PC-3 (cell line): ENCODE results near the gene KMT5C. TPM values are rescaled to one million over a fixed set of nuclear protein-coding genes. Genes with fewer than 3 reads are reported as not detected.
A peak's percentile ranks its signal among the peaks of the same experiment; 100 is the strongest.

Experiments
- ATAC-seq: fragments of 200-7000 bp; cut with Tn5 transposase; 2 replicates; pipeline ENCODE4 v1.9.1; 2020; ENCODE audit warnings: mild to moderate bottlenecking, moderate library complexity
- BruUV-seq: library from RNA; stranded (reverse); fragments of 400-500 nt; replicated peaks from 2 replicates; lab custom pipeline; 2021; lab: Mats Ljungman, UMichigan
- CTCF ChIA-PET: fragments of 300-600 bp; sonication (Branson Sonifier 250); formaldehyde crosslinking; loops from one replicate; lab custom pipeline; 2022; ENCODE audit warnings: antibody characterized with exemption; lab: Charles Lee
- POLR2A ChIA-PET: fragments of 300-600 bp; sonication (Branson Sonifier 250); formaldehyde crosslinking; loops from one replicate; lab custom pipeline; 2022; ENCODE audit warnings: antibody characterized with exemption; ENCODE audit not compliant: unreplicated experiment; lab: Charles Lee
- DNase-seq: peaks from one replicate; pipeline ENCODE4 v3.0.0-alpha.2; 2015
- H2AFZ ChIP-seq: fragments of 300-600 bp; sonication (generic); 2 replicates; pipeline ENCODE4 v1.6.0; 2016; ENCODE audit warnings: antibody characterized with exemption, low read length
- H3F3A ChIP-seq: fragments of 300-600 bp; sonication (generic); one replicate; pipeline ENCODE4 v1.6.0; 2017; ENCODE audit warnings: antibody characterized with exemption, low read length, control low read depth, mild to moderate bottlenecking; ENCODE audit not compliant: unreplicated experiment
- H3K27ac ChIP-seq: fragments of 300-600 bp; sonication (generic); 2 replicates; pipeline ENCODE4 v1.5.1; 2016; ENCODE audit warnings: mild to moderate bottlenecking, low read length
- H3K27me3 ChIP-seq: fragments of 300-600 bp; sonication (generic); 2 replicates; pipeline ENCODE4 v1.6.1; 2016; ENCODE audit warnings: low read length, mixed read lengths
- H3K36me3 ChIP-seq: fragments of 300-600 bp; sonication (generic); 2 replicates; pipeline ENCODE4 v1.6.1; 2016; ENCODE audit warnings: low read depth, mixed run types, low read length, mixed read lengths
- H3K4me1 ChIP-seq: fragments of 300-600 bp; sonication (generic); 2 replicates; pipeline ENCODE4 v1.5.1; 2016; ENCODE audit warnings: low read length; ENCODE audit not compliant: insufficient read depth
- H3K4me2 ChIP-seq: fragments of 300-600 bp; sonication (generic); 2 replicates; pipeline ENCODE4 v1.6.0; 2016; ENCODE audit warnings: low read length
- H3K4me3 ChIP-seq: fragments of 300-600 bp; sonication (generic); 2 replicates; pipeline ENCODE4 v1.5.1; 2016; ENCODE audit warnings: mild to moderate bottlenecking, low read length, mixed read lengths
- H3K79me2 ChIP-seq: fragments of 300-600 bp; sonication (generic); 2 replicates; pipeline ENCODE4 v1.6.1; 2017; ENCODE audit warnings: low read length, mixed read lengths
- H3K9ac ChIP-seq: fragments of 300-600 bp; sonication (generic); 2 replicates; pipeline ENCODE4 v1.6.0; 2016; ENCODE audit warnings: mild to moderate bottlenecking, low read length
- H3K9me2 ChIP-seq: fragments of 300-600 bp; sonication (generic); replicated peaks from 2 replicates; pipeline ENCODE4 v1.6.1; 2016; ENCODE audit warnings: mixed run types, low read length, mixed read lengths
- H3K9me3 ChIP-seq: fragments of 300-600 bp; sonication (generic); 2 replicates; pipeline ENCODE4 v1.6.1; 2016; ENCODE audit warnings: low read length, mixed read lengths
- H4K20me1 ChIP-seq: fragments of 300-600 bp; sonication (generic); 2 replicates; pipeline ENCODE4 v1.6.1; 2016; ENCODE audit warnings: low read length, mixed read lengths
- CTCF ChIP-seq: fragments of 300-600 bp; sonication (generic); conservative IDR thresholded peaks from 2 replicates; pipeline ENCODE4 v1.5.1; 2017; ENCODE audit warnings: antibody characterized with exemption, low read depth, mild to moderate bottlenecking, low read length
- EZH2 ChIP-seq: fragments of 300-600 bp; sonication (generic); IDR thresholded peaks from one replicate; pipeline ENCODE4 v1.6.1; 2017; ENCODE audit warnings: antibody characterized with exemption, mild to moderate bottlenecking, low read length; ENCODE audit not compliant: unreplicated experiment
- EZH2phosphoT487 ChIP-seq: fragments of 300-600 bp; sonication (generic); IDR thresholded peaks from 2 replicates; pipeline ENCODE4 v1.6.1; 2018; ENCODE audit warnings: mild to moderate bottlenecking, antibody characterized with exemption, low read length, borderline replicate concordance
- intact Hi-C: fragments of 100-400 bp; cut with micrococcal nuclease; formaldehyde crosslinking; loops from 2 replicates; pipeline ENCODE4 v1.9.0; 2023
- total RNA-seq: library from RNA; depleted of rRNA; stranded (reverse); fragments of >200 nt; gene quantifications from 2 replicates; pipeline ENCODE4 v1.2.3, GENCODE V29; 2014

KMT5C gene
- total RNA-seq, 1 experiment from 2014 or later = 21.9 TPM

GRCh38 chr19:55348317-55349034 is 8.8 kb downstream of the KMT5C start:
- Histone ChIP-seq H3F3A (no peaks in the 10 kb centered on the region), H4K20me1 (no peaks in the 10 kb centered on the region), H2AFZ (no peak overlapping the region), H3K9me3 (no peaks in the 10 kb centered on the region), H3K4me1 (peaks cover 37% of the 10 kb centered on the region), H3K36me3 (no peaks in the 10 kb centered on the region; the same call in 1 of the 2 replicates), H3K27me3 (peaks cover 11% of the 10 kb centered on the region), H3K27ac (no peak overlapping the region), H3K79me2 (no peaks in the 10 kb centered on the region), H3K4me2 (no peak overlapping the region), H3K9ac (no peak overlapping the region), H3K9me2 (no peaks in the 10 kb centered on the region), H3K4me3 (no peak overlapping the region)
- BruUV-seq = no TSS peak
- no peak for DNase-seq
- CTCF ChIA-PET = interaction anchor here (0.6 kb wide), 2 partner anchors 9 to 47 kb away, joined by 3 read pairs; partner anchors contain the start of gene KMT5C
- intact Hi-C loops = no loop called here
- ATAC-seq = no peak
- POLR2A ChIA-PET = no interaction called here
- TF ChIP-seq EZH2phosphoT487 (no peak), CTCF (no peak), EZH2 (no peak)

GRCh38 chr19:55350620-55351315 is 11.1 kb downstream of the KMT5C start:
- BruUV-seq = no TSS peak
- DNase-seq = no peak

More at GRCh38 chr19:55350620-55351315, 11.1 kb downstream of the KMT5C start:
- intact Hi-C loops = no loop called here
- Histone ChIP-seq H3K9me3 (no peaks in the 10 kb centered on the region), H3K4me3 (no peak overlapping the region), H3K4me2 (no peak overlapping the region), H3K36me3 (no peaks in the 10 kb centered on the region; the same call in 1 of the 2 replicates), H3F3A (no peaks in the 10 kb centered on the region), H4K20me1 (no peaks in the 10 kb centered on the region), H3K27me3 (peaks cover 17% of the 10 kb centered on the region), H3K4me1 (peaks cover 45% of the 10 kb centered on the region), H3K27ac (peak overlapping the region; percentile 49; the same call in 1 of the 2 replicates), H3K79me2 (no peaks in the 10 kb centered on the region), H3K9me2 (no peaks in the 10 kb centered on the region), H2AFZ (no peak overlapping the region), H3K9ac (no peak overlapping the region)
- TF ChIP-seq EZH2phosphoT487 = no peak
- no peak for TF ChIP-seq CTCF
- ATAC-seq = no peak
- ChIA-PET POLR2A (no interaction called here), CTCF (no interaction called here)
